T1000 (cell line): Measurements from ENCODE around the gene NFE2L2.
"Not testable (repeated sequence)": the region's sequence is repeated elsewhere in the genome, so short reads cannot be mapped to it uniquely, and the experiment has no call there.

Source experiments
- DNase-seq: peaks from one replicate; lab custom pipeline; 2025; ENCODE audit warnings: mixed read lengths; lab: John Stamatoyannopoulos, UW

The NFE2L2 gene

DNA sequence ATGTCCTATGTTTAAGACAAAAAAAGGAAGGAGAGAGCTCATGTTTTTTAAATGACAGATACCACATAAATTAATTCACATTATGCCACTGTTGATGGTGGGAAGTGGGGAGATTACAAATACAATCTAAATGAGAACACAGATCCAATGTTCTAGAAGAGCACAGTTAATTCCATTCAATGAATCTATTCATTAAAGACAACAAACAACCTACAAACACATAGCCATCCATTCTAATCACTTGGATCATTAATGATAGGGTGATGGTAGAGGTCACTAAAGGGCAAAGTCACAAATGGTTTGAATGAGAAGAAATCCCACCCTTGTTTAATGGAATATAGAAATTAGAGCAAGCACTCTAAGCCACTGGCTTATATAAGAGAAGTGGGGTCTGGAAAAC, 30.3 kb downstream of the NFE2L2 start:
- no peak for DNase-seq

DNA sequence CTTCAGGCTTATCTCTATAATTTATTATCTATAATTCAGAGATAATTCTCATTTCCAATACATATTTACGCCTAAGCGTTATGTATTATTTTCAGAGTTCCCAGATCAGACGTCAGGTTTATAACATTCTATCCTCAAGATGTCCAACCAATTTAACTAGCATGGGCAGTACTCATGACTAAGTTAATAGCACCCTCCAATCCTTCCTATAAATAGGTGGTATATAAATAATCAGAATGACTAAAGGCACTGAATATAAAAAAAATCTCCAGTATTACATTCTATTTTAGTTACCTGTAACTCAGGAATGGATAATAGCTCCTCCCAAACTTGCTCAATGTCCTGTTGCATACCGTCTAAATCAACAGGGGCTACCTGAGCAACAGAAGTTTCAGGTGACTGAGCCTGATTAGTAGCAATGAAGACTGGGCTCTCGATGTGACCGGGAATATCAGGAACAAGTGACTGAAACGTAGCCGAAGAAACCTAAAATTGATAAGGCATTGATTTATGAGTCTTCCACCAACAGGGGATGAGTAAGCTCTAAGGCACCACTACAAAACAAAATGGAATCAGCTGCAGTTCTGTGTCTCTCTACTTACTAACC, 32.3 kb downstream of the NFE2L2 start:
- DNase-seq = no peak

DNA sequence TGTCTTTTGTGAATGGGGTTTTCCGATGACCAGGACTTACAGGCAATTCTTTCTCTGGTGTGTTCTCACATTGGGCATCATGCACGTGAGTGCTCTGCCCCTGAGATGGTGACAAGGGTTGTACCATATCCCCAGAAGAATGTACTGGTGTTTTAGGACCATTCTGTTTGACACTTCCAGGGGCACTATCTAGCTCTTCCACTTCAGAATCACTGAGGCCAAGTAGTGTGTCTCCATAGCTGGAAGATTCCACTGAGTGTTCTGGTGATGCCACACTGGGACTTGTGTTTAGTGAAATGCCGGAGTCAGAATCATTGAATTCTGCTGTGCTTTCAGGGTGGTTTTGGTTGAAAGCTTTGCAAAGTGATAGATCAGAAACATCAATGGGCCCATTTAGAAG, 33.3 kb downstream of the NFE2L2 start:
- DNase-seq = no peak

- no peak for DNase-seq
Observed at GRCh38 chr2:177229442-177230242, 34.9 kb downstream of the NFE2L2 start.

GRCh38 chr2:177225965-177226360, 38.6 kb downstream of the NFE2L2 start:
- DNase-seq = no peak

DNA sequence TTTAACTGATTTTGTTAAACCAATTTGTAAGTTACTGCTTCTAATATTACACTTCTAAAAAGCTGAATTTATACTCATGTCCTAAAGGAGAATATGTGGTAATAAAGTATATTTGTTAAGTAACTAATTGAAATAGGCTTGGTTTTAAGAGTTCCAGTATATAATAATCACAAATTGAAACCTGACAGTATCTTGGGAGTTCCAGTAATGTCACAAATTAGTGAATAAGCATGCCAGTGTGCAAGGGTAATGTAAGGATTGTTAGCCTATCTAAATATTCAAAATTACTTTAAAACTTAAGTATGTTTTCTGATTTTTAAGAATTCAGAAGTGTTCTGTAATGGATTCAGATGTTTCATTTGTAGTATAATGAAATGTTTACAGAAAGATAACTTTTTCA, 41.1 kb downstream of the NFE2L2 start:
- not testable (repeated sequence) for DNase-seq

GRCh38 chr2:177221970-177222369, 42.6 kb downstream of the NFE2L2 start:
- no peak for DNase-seq

DNA sequence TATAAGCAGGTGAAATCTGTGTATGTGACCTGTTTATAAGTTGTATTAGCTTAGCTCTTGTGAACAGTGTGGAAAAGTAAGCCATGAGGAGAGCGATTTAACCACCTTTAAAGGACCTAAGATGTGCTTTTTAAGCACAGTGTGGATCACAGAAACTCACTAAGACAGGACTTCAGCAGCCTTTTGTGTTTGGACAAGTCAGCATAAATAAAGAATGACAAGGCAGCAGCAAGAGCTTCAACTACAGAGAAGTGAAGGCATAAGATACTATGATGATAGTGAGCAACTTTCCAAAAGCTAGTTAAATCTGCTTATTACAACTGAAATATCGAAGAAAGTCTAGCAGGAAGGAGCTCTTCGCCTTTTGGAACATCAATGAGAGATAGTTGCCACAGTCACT, 43.0 kb downstream of the NFE2L2 start:
- DNase-seq = no peak

- DNase-seq = not testable (repeated sequence)
Observed at GRCh38 chr2:177219787-177220186, 44.7 kb downstream of the NFE2L2 start.

- no peak for DNase-seq
Observed at GRCh38 chr2:177217247-177217843, 47.2 kb downstream of the NFE2L2 start.

DNA sequence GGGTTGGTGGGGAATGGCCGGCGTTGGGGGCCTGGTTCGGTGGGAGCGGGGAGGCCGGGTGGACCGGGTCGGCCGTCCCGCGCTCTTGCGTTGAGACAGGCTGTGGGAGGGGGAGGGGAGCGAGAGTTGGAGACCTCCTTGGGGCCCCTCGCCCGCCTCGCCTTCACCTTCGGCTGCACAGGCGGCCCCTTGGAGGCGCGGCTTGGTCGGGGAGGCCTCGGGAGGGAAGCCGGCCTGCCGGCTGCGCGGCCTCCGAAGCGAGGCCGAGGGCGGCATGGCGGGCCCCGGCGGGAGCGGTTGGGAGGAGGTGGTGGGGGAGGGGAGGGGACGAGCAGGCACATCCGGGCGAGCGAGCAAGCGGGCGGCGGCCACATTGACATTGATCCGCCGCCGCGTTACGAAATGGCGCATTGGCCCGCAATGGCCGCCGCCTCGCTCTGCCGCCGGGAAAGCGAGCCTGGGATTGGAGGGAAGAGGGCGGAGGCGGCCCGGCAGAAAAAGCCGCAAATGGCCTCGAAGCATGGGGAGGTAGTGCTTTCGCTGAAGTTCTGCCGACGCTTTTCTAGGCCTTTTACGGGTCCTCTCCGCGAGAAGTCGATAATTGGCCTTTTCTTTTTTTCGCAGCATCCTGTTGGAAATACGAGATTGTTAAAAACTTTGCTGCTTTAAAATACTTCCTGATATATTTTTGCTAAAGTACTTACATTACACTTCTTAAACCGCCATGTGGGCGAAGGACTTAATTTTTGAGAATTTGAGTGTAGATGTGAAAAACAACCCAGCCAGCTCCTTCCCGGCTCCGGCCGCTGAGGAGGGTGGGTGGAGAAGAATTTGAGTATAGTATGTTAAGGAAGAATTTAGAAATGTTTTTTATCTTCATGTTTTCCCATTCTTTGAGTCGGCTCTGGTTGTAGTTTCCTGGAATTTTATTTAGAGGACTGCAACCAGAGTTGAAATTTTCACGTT, 51.4 kb downstream of the NFE2L2 start:
- peak; percentile 78 for DNase-seq

DNA sequence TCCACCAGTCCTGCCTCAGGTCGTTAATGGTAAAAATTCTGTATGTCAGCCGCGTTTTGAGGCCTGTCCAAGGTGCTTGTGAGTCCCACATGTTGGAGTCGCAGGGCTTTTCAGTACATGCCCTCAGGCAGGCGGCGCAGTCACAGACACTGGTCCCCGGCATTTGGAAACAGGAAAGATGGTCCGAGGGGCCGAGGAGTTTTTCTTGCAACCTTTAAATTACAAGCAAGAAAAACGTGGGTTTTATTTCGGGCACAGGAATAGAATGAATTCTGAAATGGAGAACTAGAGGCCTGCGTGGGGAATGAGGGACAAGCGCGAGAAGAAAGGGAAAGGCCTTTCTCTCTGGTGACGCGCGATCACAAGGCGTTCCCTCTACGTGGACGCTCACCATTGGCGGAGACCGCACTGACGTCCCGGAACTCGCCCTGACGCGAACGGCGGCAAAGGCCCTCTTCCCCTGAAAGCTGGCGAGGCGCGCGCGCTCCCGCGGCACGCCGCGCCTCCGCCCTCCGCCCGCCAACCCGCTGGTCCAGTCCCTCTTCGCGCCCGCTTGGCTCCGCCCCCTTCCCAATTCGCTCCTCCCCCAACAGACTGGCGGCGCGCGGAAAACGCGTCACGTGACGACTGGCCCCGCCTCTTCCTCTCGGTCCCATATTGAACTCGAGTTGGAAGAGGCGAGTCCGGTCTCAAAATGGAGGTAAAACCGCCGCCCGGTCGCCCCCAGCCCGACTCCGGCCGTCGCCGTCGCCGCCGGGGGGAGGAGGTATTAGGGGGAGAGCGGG, 52.2 kb downstream of the NFE2L2 start, which contains the start of gene HNRNPA3:
Gene HNRNPA3, plus strand, starts transcription at position 689 of the 785 bp plus-strand sequence. Its CDS starts 6 bp downstream, at position 695.
- DNase-seq = peak; percentile 98

- no peak for DNase-seq
Observed at GRCh38 chr2:177211576-177212105, 52.9 kb downstream of the NFE2L2 start.

- DNase-seq = no peak
Observed at GRCh38 chr2:177211169-177211568, 53.4 kb downstream of the NFE2L2 start.

DNA sequence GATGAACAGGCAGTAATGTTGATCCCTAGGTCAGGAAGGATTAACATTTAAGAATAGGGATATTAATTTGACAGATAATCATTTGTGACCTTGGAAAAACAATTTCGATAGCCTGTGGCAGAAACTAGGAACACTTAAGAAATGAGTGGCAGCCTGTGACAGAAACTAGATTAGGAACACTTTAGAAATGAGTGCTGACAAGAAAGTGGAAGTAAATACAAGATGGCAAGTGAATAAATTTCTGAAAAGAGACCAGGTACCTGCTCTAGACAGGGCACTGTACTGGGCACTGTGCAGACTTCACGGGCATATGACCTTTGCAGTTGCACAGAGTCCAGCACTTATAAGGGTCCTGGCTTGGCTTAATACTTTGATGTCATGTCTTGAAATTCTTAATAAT, 57.4 kb downstream of the NFE2L2 start:
- no peak for DNase-seq

- DNase-seq = no peak
Observed at GRCh38 chr2:177204417-177204816, 60.1 kb downstream of the NFE2L2 start.

GRCh38 chr2:177201919-177202346, 62.6 kb downstream of the NFE2L2 start:
- no peak for DNase-seq

DNA sequence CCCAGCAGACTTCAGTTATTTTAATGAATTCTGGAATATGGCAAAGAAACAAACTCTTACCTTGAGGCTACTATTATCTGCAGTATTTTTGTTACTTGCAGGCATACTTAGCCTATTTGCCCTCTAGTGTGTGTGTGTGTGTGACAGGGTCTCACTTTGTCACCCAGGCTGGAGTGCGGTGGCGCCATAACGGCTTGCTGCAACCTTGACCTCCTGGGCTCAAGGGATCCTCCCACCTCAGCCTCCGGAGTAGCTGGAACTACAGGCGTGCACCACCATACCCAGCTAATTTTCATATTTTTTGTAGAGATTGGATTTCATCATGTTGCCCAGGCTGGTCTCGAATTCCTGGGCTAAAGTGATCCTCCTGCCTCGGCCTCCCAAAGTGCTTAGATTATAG, 64.1 kb downstream of the NFE2L2 start:
- DNase-seq = not testable (repeated sequence)

DNA sequence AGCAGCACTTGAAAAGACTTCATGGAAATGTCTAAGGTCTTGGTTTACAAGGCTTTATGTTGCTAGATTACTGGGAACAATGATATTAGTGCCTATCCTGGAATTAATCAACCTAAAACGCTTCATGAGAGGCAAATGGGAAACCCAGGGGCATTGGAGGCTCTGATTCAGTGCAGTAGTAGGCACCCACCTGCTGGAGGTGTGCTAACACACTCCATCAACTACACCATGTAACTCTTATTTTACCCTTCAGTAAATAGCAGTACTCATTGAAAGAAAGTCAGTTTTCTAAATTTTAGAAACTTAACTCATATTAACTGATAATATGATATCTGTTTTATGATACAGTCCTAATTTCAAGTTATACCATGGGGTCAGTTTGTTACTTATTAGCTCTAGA, 69.3 kb downstream of the NFE2L2 start:
- DNase-seq = no peak

DNA sequence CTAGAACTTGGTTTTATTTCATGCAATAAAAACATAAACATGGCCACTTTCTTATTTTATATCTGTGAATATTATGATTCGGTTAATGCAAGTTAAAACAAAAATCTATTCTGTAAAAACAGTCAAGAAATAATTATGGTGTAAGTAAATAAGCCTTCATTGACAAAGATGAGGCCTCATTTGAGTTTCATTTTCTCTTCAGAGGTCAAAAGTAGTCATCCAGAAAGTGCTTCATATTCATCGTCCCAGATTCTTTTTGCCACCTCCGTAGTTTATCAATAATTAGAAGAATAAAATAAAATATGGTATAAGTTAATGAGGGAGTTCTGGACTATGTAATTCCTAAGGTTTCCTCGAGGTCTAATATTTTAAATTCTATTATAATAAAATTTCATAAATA, 71.3 kb downstream of the NFE2L2 start:
- DNase-seq = no peak

- no peak for DNase-seq
Observed at GRCh38 chr2:177192788-177193187, 71.7 kb downstream of the NFE2L2 start.
